ENCODE data around the gene SGCD.

GRCh38 chr5:156375895-156376495 is 49.0 kb downstream of the SGCD start:
- no peak for TF ChIP-seq CTCF (optimal IDR thresholded peaks at IDR 0.05 in 1 of 3, IDR thresholded peaks at IDR 0.05 in 1 of 3, conservative IDR thresholded peaks at IDR 0.05 in 1 of 3; ENCODE audit: extremely low read depth in 1 of 3, insufficient read depth in 2 of 3, low read length in 3 of 3)
- no peak for TF ChIP-seq EZH2 (IDR thresholded peaks at IDR 0.05; ENCODE audit: low read length)
